ENCODE measurements around the gene THRB. TPM values are rescaled to one million over a fixed set of nuclear protein-coding genes. Genes with fewer than 3 reads are reported as not detected.

THRB gene
- total RNA-seq, 1 donor, result 0.36 TPM

DNA sequence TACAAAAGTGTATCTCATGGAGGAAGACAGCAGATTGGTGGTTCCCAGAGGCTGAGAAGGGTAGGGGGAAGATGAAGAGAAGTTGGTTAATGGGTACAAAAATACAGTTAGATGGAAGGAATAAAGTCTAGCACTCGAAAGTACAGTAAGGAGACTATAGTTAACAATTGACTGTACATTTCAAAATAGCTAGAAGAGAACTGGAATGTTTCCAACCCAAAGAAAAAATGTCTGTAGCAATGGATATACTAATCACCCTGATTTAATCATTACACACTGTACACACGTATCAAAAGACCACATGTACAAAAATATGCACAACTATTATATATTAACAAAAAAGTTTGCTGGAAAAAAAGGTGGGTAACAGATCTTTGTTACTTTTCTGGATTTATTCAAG lies 57.3 kb downstream of the THRB start:
- no peak overlapping the region for H3K27ac ChIP-seq (ENCODE audit: low read depth, low read length)
- no peaks in the 10 kb centered on the region for H4K20me1 ChIP-seq (ENCODE audit: insufficient read depth, low read length)
- no peak overlapping the region for H3K4me3 ChIP-seq (ENCODE audit: insufficient read depth, low read length)
- H3K9me3 ChIP-seq (ENCODE audit: low read depth, low read length), result no peaks in the 10 kb centered on the region
- H3K79me2 ChIP-seq (ENCODE audit: insufficient read depth, low read length), result no peaks in the 10 kb centered on the region
- H3K4me2 ChIP-seq (ENCODE audit: insufficient read depth, low read length), result no peak overlapping the region
- DNase-seq (ENCODE audit: insufficient read length, low spot score, missing footprints), result no peak
- H2AFZ ChIP-seq (ENCODE audit: low read length), result no peak overlapping the region
- no peaks in the 10 kb centered on the region for H3K27me3 ChIP-seq (ENCODE audit: insufficient read depth, low read length)
- H3K4me1 ChIP-seq (ENCODE audit: insufficient read depth, low read length), result no peaks in the 10 kb centered on the region
- H3K36me3 ChIP-seq (ENCODE audit: insufficient read depth, low read length), result no peaks in the 10 kb centered on the region
- TF ChIP-seq, protein P1, sequence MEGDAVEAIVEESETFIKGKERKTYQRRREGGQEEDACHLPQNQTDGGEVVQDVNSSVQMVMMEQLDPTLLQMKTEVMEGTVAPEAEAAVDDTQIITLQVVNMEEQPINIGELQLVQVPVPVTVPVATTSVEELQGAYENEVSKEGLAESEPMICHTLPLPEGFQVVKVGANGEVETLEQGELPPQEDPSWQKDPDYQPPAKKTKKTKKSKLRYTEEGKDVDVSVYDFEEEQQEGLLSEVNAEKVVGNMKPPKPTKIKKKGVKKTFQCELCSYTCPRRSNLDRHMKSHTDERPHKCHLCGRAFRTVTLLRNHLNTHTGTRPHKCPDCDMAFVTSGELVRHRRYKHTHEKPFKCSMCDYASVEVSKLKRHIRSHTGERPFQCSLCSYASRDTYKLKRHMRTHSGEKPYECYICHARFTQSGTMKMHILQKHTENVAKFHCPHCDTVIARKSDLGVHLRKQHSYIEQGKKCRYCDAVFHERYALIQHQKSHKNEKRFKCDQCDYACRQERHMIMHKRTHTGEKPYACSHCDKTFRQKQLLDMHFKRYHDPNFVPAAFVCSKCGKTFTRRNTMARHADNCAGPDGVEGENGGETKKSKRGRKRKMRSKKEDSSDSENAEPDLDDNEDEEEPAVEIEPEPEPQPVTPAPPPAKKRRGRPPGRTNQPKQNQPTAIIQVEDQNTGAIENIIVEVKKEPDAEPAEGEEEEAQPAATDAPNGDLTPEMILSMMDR (IDR thresholded peaks at IDR 0.05; ENCODE audit: extremely low read depth, low read depth, low read length), result no peak

DNA sequence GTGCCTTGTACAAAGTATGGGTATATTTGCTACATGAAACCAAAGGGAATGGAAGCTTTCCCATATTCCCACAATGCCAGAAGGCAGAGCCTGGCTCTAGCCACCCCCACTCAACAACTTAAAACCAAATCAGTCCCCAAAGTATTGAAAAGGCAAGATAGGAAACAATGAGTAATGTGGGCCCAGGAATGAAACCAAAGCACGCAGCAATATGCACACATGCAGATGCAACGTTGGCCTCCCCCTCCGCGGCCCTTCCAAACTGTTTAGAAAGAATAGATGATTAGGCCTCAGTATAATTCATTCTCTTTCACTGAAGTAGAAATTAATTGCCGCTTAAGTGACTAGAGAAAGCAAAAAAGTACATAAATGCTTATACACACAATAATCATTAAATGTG lies 59.1 kb downstream of the THRB start:
- Histone ChIP-seq H3K4me2 (ENCODE audit: insufficient read depth, low read length) (no peak overlapping the region), H3K27ac (ENCODE audit: low read depth, low read length) (no peak overlapping the region), H3K9me3 (ENCODE audit: low read depth, low read length) (no peaks in the 10 kb centered on the region), H3K27me3 (ENCODE audit: insufficient read depth, low read length) (no peaks in the 10 kb centered on the region), H4K20me1 (ENCODE audit: insufficient read depth, low read length) (no peaks in the 10 kb centered on the region), H3K79me2 (ENCODE audit: insufficient read depth, low read length) (no peaks in the 10 kb centered on the region), H2AFZ (ENCODE audit: low read length) (no peak overlapping the region), H3K36me3 (ENCODE audit: insufficient read depth, low read length) (no peaks in the 10 kb centered on the region), H3K4me3 (ENCODE audit: insufficient read depth, low read length) (no peak overlapping the region), H3K4me1 (ENCODE audit: insufficient read depth, low read length) (no peaks in the 10 kb centered on the region)
- no peak for DNase-seq (ENCODE audit: insufficient read length, low spot score, missing footprints)
- TF ChIP-seq, protein P1 (IDR thresholded peaks at IDR 0.05; ENCODE audit: extremely low read depth, low read depth, low read length), result no peak

DNA sequence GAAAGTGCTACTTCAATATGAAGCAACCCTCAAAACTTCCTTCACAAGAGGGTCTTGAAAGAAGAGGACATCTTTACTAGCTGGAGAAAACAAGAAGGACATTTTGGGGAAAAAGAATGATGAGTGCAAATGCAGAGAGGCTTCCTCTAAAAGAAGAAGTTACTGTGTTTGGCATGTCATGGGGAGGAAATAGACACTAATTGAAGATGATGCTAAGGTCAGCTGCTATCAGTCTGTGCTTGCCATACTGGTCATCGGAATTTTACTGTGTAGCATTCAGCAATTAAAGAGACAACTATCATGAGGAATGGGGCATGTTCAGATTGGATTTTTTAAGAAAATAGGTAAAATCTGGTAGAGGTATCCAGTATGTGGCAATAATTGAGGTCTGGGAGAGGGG lies 60.0 kb downstream of the THRB start:
- no peaks in the 10 kb centered on the region for H3K27me3 ChIP-seq (ENCODE audit: insufficient read depth, low read length)
- H2AFZ ChIP-seq (ENCODE audit: low read length), result no peak overlapping the region
- no peaks in the 10 kb centered on the region for H3K36me3 ChIP-seq (ENCODE audit: insufficient read depth, low read length)
- no peak overlapping the region for H3K4me2 ChIP-seq (ENCODE audit: insufficient read depth, low read length)
- H3K9me3 ChIP-seq (ENCODE audit: low read depth, low read length), result no peaks in the 10 kb centered on the region
- no peaks in the 10 kb centered on the region for H3K79me2 ChIP-seq (ENCODE audit: insufficient read depth, low read length)
- no peaks in the 10 kb centered on the region for H3K4me1 ChIP-seq (ENCODE audit: insufficient read depth, low read length)
- H4K20me1 ChIP-seq (ENCODE audit: insufficient read depth, low read length), result no peaks in the 10 kb centered on the region
- TF ChIP-seq, protein P1 (IDR thresholded peaks at IDR 0.05; ENCODE audit: extremely low read depth, low read depth, low read length), result no peak
- H3K27ac ChIP-seq (ENCODE audit: low read depth, low read length), result no peak overlapping the region
- no peak for DNase-seq (ENCODE audit: insufficient read length, low spot score, missing footprints)
- H3K4me3 ChIP-seq (ENCODE audit: insufficient read depth, low read length), result no peak overlapping the region

DNA sequence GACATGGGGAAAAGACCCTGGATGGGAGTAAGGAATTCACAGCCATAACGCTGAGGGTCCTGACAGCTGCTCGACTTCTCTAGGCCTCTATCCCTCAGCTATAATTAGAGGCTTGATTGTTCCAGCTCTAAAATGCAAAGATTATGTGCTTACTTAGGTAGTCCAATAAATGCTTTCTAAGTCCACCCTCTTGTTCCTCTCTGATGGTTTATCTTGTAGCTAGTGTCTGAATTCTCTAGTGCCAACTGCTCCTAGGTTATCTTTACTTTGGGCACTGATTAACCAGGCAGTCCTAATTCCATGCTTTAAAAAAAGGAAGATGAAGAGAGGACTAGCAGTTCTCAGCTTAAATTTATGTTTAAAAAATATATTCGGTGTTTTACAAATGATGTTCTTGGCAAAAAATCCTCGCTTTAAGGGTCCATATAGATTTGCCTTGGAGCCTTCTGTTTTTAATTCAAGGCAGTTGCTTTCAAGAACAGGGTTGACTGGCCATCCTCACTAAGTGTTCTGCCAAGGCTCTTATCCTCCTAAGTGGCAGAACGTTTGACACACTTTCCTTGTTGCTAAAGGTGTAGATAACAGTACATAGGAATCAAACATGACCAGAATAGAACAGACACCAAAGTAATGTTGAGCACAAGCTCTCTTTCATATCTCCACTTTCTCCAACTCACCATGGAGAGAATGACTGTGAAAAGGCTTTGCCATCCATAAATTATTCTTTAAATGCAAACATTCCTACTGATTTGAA lies 60.6 kb downstream of the THRB start:
- DNase-seq (ENCODE audit: insufficient read length, low spot score, missing footprints), result no peak
- TF ChIP-seq, protein P1 (IDR thresholded peaks at IDR 0.05; ENCODE audit: extremely low read depth, low read depth, low read length), result no peak
- no peaks in the 10 kb centered on the region for H4K20me1 ChIP-seq (ENCODE audit: insufficient read depth, low read length)
- H3K4me3 ChIP-seq (ENCODE audit: insufficient read depth, low read length), result no peak overlapping the region
- H3K9me3 ChIP-seq (ENCODE audit: low read depth, low read length), result no peaks in the 10 kb centered on the region
- H3K4me1 ChIP-seq (ENCODE audit: insufficient read depth, low read length), result no peaks in the 10 kb centered on the region
- no peaks in the 10 kb centered on the region for H3K36me3 ChIP-seq (ENCODE audit: insufficient read depth, low read length)
- no peak overlapping the region for H2AFZ ChIP-seq (ENCODE audit: low read length)
- H3K79me2 ChIP-seq (ENCODE audit: insufficient read depth, low read length), result no peaks in the 10 kb centered on the region
- H3K27me3 ChIP-seq (ENCODE audit: insufficient read depth, low read length), result no peaks in the 10 kb centered on the region
- H3K4me2 ChIP-seq (ENCODE audit: insufficient read depth, low read length), result no peak overlapping the region
- no peak overlapping the region for H3K27ac ChIP-seq (ENCODE audit: low read depth, low read length)

Data from osteoblast (primary cell).